ENCODE results near the gene EPM2A. TPM values are rescaled to one million over a fixed set of nuclear protein-coding genes. Genes with fewer than 3 reads are reported as not detected.

Gene EPM2A
- total RNA-seq, 1 donor from 2014 or later, result 8.6 TPM

DNA sequence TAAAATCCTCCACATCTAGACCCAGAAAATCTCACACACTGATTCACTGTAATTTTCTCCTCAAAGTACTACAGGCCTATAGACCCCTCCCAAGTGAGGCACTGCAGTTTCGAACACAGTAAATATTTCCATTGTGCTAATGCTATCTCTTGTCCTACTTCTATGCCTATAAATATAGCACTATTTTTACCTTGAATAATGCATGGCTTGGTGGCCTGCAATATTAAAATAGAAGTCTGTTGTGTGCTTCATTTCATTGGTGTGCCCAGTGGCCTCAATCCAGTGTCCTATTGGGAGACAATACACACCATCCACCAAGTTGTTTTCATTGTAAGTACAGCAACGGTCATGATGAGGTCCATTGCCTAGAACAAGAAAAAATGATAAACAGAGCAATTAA, 49.4 kb downstream of the EPM2A start:
- no peak for DNase-seq (ENCODE audit: low spot score)
- no peak for ATAC-seq

DNA sequence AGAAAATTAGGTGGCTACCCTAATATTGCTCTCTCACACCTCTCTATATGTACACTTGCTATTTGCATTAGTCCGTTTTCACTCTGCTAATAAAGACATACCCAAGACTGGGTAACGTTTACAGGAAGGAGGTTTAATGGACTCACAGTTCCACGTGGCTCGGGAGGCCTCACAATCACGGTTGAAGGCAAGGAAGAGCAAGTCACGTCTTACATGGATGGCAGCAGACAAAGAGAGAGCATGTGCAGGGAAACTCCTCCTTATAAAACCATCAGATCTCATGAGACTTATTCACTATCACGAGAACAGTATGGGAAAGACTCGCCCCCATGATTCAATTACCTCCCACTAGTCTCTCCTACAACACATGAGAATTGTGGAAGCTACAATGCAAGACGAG, 53.4 kb downstream of the EPM2A start:
- ATAC-seq (no peak), DNase-seq (ENCODE audit: low spot score) (no peak)

DNA sequence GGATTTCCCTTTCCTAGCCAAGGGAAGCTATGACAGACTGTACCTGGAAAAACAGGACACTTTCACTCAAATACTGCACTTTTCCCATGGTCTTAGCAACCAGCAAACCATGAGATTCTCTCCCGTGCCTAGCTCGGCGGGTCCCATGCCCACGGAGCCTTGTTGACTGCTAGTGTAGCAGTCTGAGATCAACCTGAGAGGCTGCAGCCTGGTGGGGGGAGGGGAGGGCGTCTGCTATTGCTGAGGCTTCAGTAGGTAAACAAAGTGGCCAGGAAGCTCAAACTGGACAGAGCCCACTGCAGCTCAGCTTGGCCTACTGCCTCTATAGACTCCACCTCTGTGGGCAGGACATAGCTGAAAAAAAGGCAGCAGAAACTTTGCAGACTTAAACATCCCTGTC, 61.8 kb downstream of the EPM2A start:
- DNase-seq (ENCODE audit: low spot score) (no peak), ATAC-seq (no peak)

DNA sequence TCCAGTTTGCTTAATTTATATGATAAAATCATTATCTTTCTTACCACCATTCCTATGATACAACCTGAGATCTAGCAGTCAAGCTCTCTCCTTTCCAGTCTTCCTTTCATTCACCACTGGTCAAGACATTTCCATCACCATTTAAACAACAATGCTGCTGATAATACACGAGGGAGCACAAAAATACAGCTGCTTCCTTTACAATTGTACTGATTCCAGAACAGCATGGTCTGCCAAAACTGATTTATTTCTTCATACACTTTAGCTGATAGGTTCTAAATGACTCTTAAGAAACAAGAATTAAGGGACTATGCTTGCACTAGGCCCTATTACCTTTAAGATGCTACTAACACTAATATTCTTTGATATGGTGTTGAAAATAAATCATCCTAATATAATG, 65.0 kb downstream of the EPM2A start:
- ATAC-seq, result no peak
- DNase-seq (ENCODE audit: low spot score), result no peak

DNA sequence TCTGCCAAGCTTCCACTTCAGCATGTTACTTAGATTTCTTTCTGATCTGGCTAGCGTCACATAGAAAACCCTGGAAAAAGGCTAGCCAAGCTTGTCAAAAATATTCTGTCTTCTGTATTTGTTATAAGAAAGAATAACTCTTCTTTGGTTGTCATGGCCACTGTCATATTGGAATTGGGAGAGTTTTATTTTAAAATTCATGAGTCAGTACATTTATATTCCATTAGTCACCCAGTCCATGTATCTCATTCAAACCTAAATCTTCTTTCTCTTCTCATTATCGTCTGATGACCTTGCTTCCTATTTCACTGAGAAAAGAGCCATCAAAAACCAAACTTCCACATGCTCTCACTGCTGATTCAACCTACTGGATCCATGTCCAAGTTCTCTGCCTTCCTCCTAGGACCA, 65.7 kb downstream of the EPM2A start:
- DNase-seq (ENCODE audit: low spot score), result no peak
- ATAC-seq, result no peak

DNA sequence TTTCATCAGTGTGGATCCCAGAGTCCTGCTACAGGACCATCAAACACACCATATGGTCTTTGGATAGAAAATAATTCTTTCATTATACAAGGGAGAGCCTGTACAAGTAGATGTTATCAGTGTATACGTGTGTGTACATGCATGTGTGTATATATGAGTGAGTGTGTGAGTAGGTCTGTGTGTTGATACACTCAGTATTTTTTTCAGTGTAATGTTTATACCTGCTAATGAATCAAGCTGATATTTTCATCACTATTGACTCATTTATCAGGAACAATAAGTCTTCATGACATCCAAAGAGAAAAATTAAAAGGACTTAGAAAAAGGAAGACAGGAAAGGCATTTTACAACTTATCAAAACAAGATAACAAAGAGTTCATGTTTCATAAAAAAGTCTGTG, 66.5 kb downstream of the EPM2A start:
- DNase-seq (ENCODE audit: low spot score) (no peak), ATAC-seq (no peak)

DNA sequence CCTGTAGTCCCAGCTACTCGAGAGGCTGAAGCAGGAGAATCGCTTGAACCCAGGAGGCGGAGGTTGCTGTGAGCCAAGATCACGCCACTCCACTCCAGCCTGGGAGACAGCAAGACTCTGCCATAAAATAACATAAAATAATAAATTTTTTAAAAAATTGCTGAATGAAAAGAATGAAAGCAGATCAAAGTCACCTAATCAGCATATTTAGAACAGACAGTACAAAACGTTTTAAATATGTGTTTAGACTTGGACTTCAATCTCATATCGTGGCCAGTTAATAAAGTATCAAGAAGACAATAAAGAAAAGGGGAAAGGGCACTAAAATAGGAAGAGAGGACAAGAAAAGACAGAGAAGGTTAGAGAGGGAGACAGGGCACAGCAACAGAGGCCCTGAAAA, 74.6 kb downstream of the EPM2A start:
- no peak for DNase-seq (ENCODE audit: low spot score)

DNA sequence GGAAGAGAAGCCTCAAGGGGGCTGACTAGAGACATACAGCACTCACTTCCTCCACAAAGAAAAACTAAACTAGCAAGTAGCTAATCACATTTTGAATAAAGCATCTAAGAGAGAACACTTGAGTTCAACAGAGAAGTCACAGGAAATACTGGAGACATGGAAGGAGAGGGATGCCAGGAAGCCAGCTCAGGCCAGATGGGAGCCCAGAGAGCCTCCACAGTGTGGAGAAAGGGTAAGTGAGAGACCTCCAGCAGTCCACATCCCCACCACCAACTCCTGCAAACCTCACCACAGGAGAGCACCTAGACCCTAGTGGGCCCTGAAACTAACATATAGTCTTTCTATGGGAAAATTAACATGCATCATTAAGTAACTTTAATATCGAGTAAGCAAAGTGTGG, 79.2 kb downstream of the EPM2A start:
- DNase-seq (ENCODE audit: low spot score) (no peak), ATAC-seq (no peak)

More for the DNA sequence above, 74.6 kb downstream of the EPM2A start:
- no peak for ATAC-seq

DNA sequence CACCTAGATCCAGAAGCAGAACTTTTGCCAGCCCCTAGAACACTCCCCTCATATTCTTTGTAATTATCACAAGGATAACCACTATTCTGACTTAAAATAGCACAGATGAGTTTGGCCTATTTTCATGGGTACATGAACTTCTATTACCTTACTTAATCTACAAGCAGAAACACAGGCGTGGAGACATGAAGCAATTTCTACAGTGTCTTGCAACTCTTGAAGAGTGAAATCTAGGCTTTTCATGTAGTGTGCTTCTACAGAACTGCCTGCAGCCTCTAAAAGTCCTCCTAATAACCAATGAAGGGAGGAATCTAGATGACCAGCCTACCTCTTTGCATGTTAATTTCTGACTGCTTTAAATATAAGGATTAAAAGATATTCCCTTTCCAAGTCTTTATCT, 82.7 kb downstream of the EPM2A start:
- peak; percentile 66 for ATAC-seq
- DNase-seq (ENCODE audit: low spot score), result no peak

DNA sequence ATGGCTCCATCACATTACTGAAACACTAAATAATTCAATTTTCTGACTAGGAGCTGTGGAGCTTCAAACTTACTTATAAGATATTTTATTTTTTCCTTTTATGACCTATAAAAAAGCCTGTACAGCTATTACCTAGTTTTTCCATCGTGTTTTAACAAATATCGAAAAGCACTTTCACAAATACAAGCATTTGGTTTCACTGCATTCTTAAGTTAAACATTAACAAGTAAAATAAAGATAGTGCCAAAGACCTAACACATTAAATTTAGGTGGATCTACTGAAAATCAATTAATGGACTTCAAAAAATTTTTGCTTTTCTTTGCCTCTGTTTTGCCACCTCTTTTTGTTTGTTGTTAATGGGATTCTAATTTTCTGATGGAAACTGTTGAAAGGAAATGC, 83.3 kb downstream of the EPM2A start:
- DNase-seq (ENCODE audit: low spot score) (no peak), ATAC-seq (peak; percentile 40)

DNA sequence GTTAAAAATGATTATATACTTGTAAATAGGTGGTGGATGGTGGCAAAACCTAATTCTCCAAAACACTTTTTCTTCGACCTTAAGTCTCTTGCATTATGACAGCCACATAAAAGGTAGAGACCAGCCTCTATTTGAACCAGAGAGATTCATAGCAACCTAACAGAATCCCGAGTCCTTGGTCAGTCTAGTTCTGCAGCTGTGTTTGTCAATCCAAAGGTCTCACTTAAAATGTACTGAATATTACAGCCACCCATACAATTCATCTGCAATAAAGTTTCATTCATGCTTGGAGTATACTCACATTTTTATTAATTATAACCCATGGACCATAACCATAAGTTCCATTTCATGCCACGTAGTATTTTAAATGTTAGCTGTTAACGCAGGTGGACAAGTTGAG, 87.2 kb downstream of the EPM2A start:
- ATAC-seq (peak; percentile 81), DNase-seq (ENCODE audit: low spot score) (no peak)

DNA sequence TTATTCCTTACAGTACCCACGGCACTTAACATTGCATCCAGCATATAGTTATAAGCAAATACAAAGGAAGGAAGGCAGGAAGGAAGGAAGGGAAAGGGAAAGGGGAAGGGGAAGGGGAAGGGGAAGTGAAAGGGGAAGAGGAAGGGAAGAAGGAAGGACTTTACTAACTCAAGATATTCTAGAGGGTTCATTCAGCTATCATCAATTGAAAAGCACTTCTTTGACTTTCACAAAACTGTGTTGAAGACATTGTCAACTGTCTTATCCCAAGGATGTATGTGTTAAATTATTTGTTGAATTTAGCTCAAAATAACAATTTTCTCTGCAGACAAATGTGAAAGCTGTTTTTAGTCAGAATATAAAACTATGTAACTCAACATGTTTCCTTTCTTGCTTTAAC, 87.7 kb downstream of the EPM2A start:
- ATAC-seq, result no peak
- no peak for DNase-seq (ENCODE audit: low spot score)

DNA sequence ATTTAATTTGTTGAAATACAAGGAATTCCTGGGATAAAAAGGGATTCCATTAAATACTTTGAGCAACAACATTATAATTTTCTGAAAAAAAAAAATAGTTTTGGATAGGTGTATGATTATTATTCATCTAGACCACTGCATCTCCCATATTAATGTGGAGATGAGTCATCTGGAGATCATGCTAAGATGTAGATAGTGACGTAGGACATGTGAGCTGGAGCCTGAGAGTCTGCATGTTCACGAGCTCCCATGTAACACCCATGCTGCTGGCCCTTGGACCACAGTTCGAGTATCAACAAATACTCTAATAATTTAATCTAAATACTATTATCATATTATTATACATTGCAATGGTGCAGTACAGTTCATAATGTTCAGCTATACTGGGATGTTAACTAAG, 91.6 kb downstream of the EPM2A start:
- ATAC-seq, result no peak

DNA sequence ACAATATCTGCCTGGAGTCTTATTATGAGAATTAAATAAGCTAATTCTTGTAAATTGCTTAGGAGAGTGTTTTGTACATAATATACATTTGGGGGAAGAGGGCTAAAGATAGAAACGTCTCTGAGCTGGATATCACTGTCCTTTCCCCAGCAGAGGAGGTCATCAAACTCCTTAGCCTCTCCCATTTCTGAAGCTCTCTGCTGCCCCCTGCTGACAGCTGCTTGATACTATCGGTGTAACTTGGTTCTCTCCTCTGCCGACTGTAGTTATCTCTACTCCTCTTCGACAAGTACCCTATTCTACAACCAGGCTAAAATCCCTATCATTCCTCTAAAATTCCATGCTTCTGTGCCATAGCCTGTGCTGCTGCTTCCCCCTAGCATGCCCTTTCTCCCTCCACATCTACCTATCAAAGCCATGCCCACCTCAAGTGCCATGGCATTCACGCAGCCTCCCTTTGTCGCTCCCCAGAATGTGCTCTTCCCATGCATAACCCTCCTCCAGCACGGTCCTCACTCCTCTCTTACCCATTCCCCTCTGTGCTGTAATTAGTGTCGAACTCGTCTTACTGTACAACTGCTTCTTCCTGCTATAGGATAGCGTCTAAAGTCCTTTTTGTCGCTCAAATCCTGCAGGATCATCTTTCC, 101.2 kb downstream of the EPM2A start:
- peak; percentile 82 for DNase-seq (ENCODE audit: low spot score)
- peak; percentile 99 for ATAC-seq

More for the DNA sequence above, 91.6 kb downstream of the EPM2A start:
- DNase-seq (ENCODE audit: low spot score), result no peak

DNA sequence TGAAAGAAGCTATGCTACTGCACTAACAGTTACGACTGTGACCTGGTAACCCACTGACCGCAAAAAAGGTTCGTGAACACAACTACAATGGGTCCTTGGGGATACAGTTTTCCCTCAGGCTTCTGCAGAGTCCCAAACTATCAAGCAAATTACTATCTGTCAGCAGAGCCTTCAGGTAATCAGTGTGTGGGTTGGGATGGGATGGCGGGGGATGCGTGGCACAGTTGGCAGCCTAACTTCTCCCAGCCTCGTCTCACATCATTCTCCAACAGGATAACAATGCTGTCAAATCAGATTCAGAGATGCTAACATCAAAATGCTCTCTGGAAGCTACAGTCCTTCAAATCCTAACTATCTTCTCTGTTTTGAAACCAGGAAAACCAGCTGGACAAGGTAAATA, 102.3 kb downstream of the EPM2A start:
- ATAC-seq (no peak), DNase-seq (ENCODE audit: low spot score) (no peak)

DNA sequence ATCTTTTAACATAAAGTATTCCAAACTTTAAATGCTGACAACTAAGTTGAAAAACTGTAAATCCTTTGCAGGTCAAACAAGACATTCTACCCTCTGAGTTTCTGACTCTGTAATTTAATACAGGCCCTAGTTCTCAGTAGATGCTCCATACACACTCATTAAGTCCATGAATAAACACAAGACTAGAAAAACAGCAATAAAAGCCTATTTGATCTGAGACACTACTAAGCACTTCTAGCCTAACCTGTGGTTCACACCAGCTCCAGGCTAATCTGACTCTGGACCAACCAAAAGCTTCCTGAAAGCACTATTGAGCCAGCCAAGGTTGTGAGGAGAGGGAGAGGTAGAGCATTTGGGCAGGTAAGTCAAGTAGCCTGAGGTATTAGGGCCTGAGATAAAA, 103.9 kb downstream of the EPM2A start:
- no peak for DNase-seq (ENCODE audit: low spot score)
- no peak for ATAC-seq

DNA sequence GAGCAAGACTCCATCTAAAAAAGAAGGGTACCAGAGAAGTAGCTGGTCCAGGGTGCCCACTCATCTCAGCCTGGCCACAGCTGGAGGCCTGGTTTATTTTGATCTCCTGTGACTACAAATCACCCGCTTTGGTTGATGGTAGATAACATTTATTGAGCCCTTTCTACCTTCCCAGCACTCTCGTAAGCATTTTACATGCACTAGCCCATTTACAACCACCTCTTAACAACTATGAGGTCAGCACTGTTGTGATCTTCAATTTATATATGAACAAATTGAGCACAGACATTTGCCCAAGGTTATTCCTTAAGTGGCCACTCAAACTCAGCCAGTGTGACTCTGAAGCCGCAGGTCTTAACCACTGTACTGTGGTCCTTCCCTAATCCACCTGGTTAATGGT, 104.7 kb downstream of the EPM2A start:
- ATAC-seq, result no peak
- no peak for DNase-seq (ENCODE audit: low spot score)

DNA sequence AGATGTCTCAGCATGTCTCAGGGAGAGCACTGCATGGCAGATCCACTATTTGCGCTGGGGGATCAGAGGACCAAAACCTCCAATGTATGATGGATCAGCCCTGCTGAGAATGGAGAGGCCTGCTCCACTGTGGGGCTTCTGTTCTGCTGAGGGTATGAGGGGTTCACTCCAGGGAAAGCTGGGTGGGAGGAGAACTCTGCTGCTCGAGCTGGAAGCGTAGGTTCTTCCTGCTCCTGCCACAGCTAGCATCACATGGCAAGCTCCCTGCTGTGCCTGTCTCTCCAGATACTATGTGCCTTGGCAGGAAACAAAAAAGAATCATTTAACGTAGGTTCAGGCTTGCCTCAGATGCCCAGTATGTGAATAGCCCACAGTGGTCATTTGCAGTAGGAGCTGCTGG, 105.8 kb downstream of the EPM2A start:
- DNase-seq (ENCODE audit: low spot score), result no peak
- ATAC-seq, result no peak

DNA sequence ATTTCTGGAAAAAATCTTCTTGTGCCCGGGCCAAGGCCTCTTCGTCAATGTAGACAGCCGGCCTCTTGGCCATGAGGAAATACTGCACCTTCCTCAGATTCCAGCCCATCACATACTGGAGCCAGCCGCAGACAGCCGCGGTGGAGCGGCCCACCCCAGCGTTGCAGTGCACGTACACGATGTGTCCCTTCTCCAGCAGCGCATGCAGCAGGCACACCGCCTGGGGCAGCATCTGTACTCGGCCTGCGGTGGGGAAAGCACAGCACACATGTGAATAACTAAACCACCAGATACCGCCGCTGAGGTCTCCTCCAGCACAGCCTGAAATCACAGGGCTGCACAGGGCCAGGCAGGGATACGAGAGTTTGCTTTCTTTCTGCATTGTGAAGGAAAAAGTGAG, 107.9 kb downstream of the EPM2A start:
- DNase-seq (ENCODE audit: low spot score) (no peak), ATAC-seq (no peak)

DNA sequence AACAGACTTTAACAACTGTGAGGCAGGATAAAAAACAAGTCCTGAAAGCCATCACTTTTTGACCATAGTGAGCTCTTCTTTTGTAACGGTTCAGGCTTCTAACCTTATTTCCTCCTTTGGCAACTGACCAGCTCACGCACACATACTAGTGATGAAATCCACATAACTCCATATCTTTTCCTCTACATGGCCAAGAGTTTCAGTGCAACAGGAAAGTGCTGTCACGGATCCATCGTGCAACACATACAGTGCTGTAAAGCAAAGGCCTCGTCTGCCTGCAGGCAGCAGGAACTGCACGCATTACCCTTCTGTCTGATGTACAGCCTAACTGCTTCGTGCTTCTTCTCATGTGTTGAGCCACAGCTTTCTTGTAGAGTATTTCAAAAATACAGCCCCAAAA, 108.5 kb downstream of the EPM2A start:
- DNase-seq (ENCODE audit: low spot score) (no peak), ATAC-seq (no peak)

DNA sequence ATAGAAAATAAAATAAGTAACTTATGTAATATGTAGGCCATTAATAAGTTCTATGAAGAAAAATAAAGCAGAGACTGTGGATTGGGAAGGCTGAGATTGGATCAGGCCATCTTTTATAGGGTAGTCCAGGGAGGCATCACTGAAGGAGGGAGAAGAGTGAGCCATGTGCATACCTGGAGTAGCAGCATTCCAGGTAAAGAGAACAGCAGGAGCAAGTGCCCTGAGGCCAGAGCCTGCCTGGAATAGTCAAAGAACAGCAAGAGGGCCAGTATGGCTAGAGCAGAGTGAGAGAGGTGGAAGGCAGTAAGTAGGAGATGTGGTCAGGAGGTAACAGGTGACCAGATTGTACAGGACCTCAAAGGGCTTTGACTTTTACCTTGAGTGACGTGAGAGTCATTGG, 112.1 kb downstream of the EPM2A start:
- DNase-seq (ENCODE audit: low spot score), result no peak
- ATAC-seq, result no peak

DNA sequence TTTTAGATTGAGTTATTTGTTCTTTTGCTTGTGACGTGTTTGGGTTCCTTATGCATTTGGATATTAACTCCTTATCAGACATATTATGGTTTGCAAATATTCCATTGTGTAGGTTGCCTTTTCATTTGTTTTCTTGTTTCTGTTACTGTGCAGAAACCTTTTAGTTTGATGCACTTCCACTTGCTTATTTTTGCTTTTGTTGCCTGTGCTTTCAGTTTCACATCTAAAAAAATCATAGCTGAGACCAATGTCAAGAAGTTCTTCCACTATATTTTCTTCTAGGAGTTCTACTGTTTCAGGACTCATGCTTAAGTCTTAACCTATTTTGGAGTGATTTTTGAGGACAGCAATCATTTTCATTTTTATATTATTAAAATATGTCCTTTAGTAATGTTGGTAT, 113.5 kb downstream of the EPM2A start:
- ATAC-seq, result no peak
- no peak for DNase-seq (ENCODE audit: low spot score)

DNA sequence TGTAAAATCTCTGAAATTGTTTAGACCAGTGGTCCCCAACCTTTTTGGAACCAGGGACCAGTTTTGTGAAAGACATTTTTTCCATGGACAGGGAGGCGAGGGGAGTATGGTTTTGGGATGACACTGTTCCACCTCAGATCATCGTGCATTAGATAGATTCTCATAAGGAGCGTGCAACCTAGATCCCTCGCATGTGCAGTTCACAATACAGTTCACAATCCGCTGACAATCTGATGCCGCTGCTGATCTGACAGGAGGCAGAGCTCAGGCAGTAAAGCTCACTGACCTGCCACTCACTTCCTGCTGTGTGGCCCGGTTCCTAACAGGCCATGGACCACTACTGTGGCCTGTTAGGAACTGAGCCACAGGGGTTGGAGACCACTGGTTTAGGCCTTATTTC, 115.2 kb downstream of the EPM2A start:
- ATAC-seq (no peak), DNase-seq (ENCODE audit: low spot score) (no peak)

DNA sequence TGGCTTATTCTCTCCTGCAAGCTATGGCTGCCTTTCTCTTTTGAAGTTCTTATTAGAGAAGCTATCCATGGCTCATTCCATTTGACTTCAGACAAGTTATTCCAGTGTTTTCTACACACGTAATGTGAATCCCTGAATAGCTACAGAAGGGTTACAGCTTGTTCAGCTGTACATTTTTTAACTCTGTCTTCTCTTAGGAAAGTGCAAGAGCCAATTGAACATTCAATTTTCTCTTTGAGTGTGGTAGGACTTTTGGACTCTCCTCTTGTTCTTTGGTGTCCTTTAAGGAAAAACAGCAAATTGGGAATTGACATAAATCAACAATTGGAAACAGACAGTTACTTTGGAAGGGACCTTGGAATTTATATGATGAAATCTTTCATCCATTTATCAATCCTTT, 125.8 kb downstream of the EPM2A start:
- DNase-seq (ENCODE audit: low spot score) (no peak), ATAC-seq (no peak)
